GM12878 (cell line): Measurements from ENCODE around the gene CWC25. TPM values are rescaled to one million over a fixed set of nuclear protein-coding genes. Genes with fewer than 3 reads are reported as not detected.

Source experiments
- ATAC-seq: fragments of 200-7000 bp; cut with Tn5 transposase; 3 replicates; pipeline ENCODE4 v1.9.1; 2020; ENCODE audit warnings: mild to moderate bottlenecking, moderate library complexity
- BruUV-seq: library from RNA; stranded (reverse); fragments of 400-500 nt; replicated peaks from 2 replicates; lab custom pipeline; 2021; lab: Mats Ljungman, UMichigan
- CTCF ChIA-PET: fragments of 300-600 bp; sonication (Branson Sonifier 250); formaldehyde crosslinking; extraction: SDS; loops from one replicate; lab custom pipeline; 2021; ENCODE audit warnings: inconsistent platforms; lab: Yijun Ruan, JAX
- POLR2A ChIA-PET: fragments of 350-600 bp; formaldehyde crosslinking; extraction: SDS; loops from one replicate; lab custom pipeline; 2021; ENCODE audit warnings: inconsistent platforms; lab: Charles Lee
- RAD21 ChIA-PET: fragments of 300-600 bp; sonication (Branson Sonifier 250); formaldehyde crosslinking; loops from one replicate; lab custom pipeline; 2023; ENCODE audit warnings: antibody characterized with exemption; ENCODE audit not compliant: unreplicated experiment; lab: Charles Lee
- SMC1A ChIA-PET: fragments of 300-600 bp; sonication (Branson Sonifier 250); formaldehyde crosslinking; loops from one replicate; lab custom pipeline; 2023; ENCODE audit not compliant: unreplicated experiment, uncharacterized antibody; lab: Charles Lee
- DNase-seq: peaks from one replicate; pipeline ENCODE4 v3.0.0-alpha.2; 2011; ENCODE audit warnings: low read depth, low spot score
- FAIRE-seq: peaks from 3 replicates; lab custom pipeline; 2011; peaks lifted over from hg19 to GRCh38; lab: Jason Lieb, UNC
- H2AFZ ChIP-seq: 2 replicates; pipeline ENCODE4 v1.6.0; 2011; ENCODE audit warnings: low read depth, low read length, control low read depth; ENCODE audit not compliant: control insufficient read depth
- H3K27ac ChIP-seq: 2 replicates; pipeline ENCODE4 v1.5.1; 2011; ENCODE audit warnings: control low read depth; ENCODE audit not compliant: control insufficient read depth, insufficient read depth
- H3K27me3 ChIP-seq, 2 experiments: replicated peaks in 1 of 2; 2 replicates each; pipeline versions ENCODE4 v1.6.0 to v1.6.1; 2011; ENCODE audit warnings: low read length in 1 of 2; ENCODE audit not compliant: control insufficient read depth in 2 of 2, insufficient read depth in 2 of 2
- H3K36me3 ChIP-seq, 2 experiments: 2 replicates each; pipeline ENCODE4 v1.5.1; 2011; ENCODE audit warnings: low read length in 1 of 2; ENCODE audit not compliant: control insufficient read depth in 2 of 2, insufficient read depth in 2 of 2
- H3K4me1 ChIP-seq: 2 replicates; pipeline ENCODE4 v1.6.1; 2011; ENCODE audit warnings: mild to moderate bottlenecking, low read length, moderate library complexity, mixed read lengths; ENCODE audit not compliant: control insufficient read depth, insufficient read depth
- H3K4me2 ChIP-seq: 2 replicates; pipeline ENCODE4 v1.6.0; 2011; ENCODE audit warnings: control low read depth; ENCODE audit not compliant: control insufficient read depth, insufficient read depth
- H3K4me3 ChIP-seq: fragments of 200-600 bp; sonication (generic); 2 replicates; pipeline ENCODE4 v1.5.1; 2016
- H3K79me2 ChIP-seq: 2 replicates; pipeline ENCODE4 v1.6.0; 2011; ENCODE audit warnings: low read length; ENCODE audit not compliant: control insufficient read depth, insufficient read depth
- H3K9ac ChIP-seq: 2 replicates; pipeline ENCODE4 v1.8.0; 2011; ENCODE audit warnings: low read length, control low read depth, mixed read lengths; ENCODE audit not compliant: control insufficient read depth, insufficient read depth
- H3K9me3 ChIP-seq: replicated peaks from 3 replicates; pipeline ENCODE4 v1.5.1; 2011; ENCODE audit warnings: mild to moderate bottlenecking, low read length; ENCODE audit not compliant: control insufficient read depth, insufficient read depth
- H4K20me1 ChIP-seq: 2 replicates; pipeline ENCODE4 v1.6.0; 2011; ENCODE audit not compliant: control insufficient read depth, insufficient read depth
- BCL11A ChIP-seq: IDR thresholded peaks from 2 replicates; pipeline ENCODE4 v1.6.1; 2011; ENCODE audit warnings: low read depth, low read length
- BMI1 ChIP-seq: fragments of 450-650 bp; IDR thresholded peaks from 2 replicates; pipeline ENCODE4 v1.6.1; 2016; ENCODE audit warnings: mild to moderate bottlenecking, moderate library complexity, borderline replicate concordance
- CBFB ChIP-seq: IDR thresholded peaks from 2 replicates; pipeline ENCODE4 v1.6.1; 2016; ENCODE audit warnings: antibody characterized with exemption, low read depth
- CHD1 ChIP-seq: IDR thresholded peaks from 2 replicates; pipeline ENCODE4 v1.6.1; 2012; ENCODE audit warnings: low read depth, low read length, improper control_type of control experiment
- EED ChIP-seq: sonication (generic); IDR thresholded peaks from 2 replicates; pipeline ENCODE4 v1.6.1; 2016; ENCODE audit warnings: antibody characterized with exemption, low read depth
- GABPA ChIP-seq: IDR thresholded peaks from 2 replicates; pipeline ENCODE4 v1.6.1; 2014; ENCODE audit warnings: antibody characterized with exemption, low read depth, mild to moderate bottlenecking, inconsistent platforms
- SMAD1 ChIP-seq: fragments of 450-650 bp; IDR thresholded peaks from 2 replicates; pipeline ENCODE4 v1.6.1; 2018; ENCODE audit warnings: mild to moderate bottlenecking, low read depth; ENCODE audit not compliant: partially characterized antibody
- SMARCA5 ChIP-seq: fragments of 450-650 bp; IDR thresholded peaks from 2 replicates; pipeline ENCODE4 v1.6.1; 2017; ENCODE audit warnings: mild to moderate bottlenecking
- SREBF1 ChIP-seq: IDR thresholded peaks from 2 replicates; pipeline ENCODE4 v1.6.1; 2012; ENCODE audit warnings: mild to moderate bottlenecking, low read length
- TBL1XR1 ChIP-seq: IDR thresholded peaks from 2 replicates; pipeline ENCODE4 v1.6.1; 2012; ENCODE audit warnings: low read depth, low read length, improper control_type of control experiment
- ZBED1 ChIP-seq: IDR thresholded peaks from 2 replicates; pipeline ENCODE4 v1.6.1; 2016; ENCODE audit warnings: borderline replicate concordance
- WGBS: methylation state at CpG from one replicate; pipeline ENCODE4 v1.1.6; 2016; ENCODE audit warnings: low lambda C conversion rate; ENCODE audit not compliant: insufficient replicate concordance, insufficient coverage; ENCODE audit errors: missing lambda C conversion rate; 5-methylcytosine and 5-hydroxymethylcytosine counted together
- in situ Hi-C: fragments of 300-500 bp; cut with MboI; formaldehyde crosslinking; loops from 9 replicates; pipeline ENCODE4 v1.14.3; 2018; ENCODE audit warnings: mixed read lengths
- intact Hi-C: fragments of 100-400 bp; cut with micrococcal nuclease; formaldehyde crosslinking; loops from one replicate; pipeline ENCODE4 v1.14.2; 2022; ENCODE audit not compliant: unreplicated experiment
- polyA plus RNA-seq, 11 experiments: library from polyadenylated mRNA; depleted of rRNA in 4 of 11; unstranded in 6 of 11; stranded (reverse) in 5 of 11; fragments of >200 nt; fragmentation: Nextera tagmentation in 4 of 11; fragmentation: Illumina TruSeq in 1 of 11; extraction: Ambion mirVana in 4 of 11; extraction: Trizol in 1 of 11; gene quantifications; 1 replicate in 1 of 11; 2 replicates in 10 of 11; pipeline versions ENCODE4 v1.2.1 to v1.2.3, GENCODE V29; 2011 to 2016; ENCODE audit warnings: inconsistent platforms in 2 of 11, missing spikeins in 2 of 11, low read depth in 1 of 11
- total RNA-seq, 4 experiments: library from RNA; depleted of rRNA in 3 of 4; stranded (reverse); fragments of >200 nt in 3 of 4; fragmentation: Illumina TruSeq in 1 of 4; extraction: Trizol in 1 of 4; gene quantifications; 2 replicates each; pipeline versions ENCODE4 v1.2.1 to v1.2.3, GENCODE V29; 2013 to 2021
- TF ChIP-seq, protein P1 (sequence below): fragments of 150-350 bp; IDR thresholded peaks from 2 replicates; pipeline ENCODE4 v1.6.1; 2014; ENCODE audit warnings: mild to moderate bottlenecking, low read depth, low read length
- TF ChIP-seq, protein P2 (sequence below): fragments of 450-650 bp; IDR thresholded peaks from 2 replicates; pipeline ENCODE4 v1.6.1; 2016; ENCODE audit warnings: mild to moderate bottlenecking

CWC25 gene
- total and polyA plus RNA-seq, 10 of the 15 experiments (the other 5 are each of a cell fraction or from before 2014, with no cell fraction given) = 14.7 to 29.7 (median 22.9) TPM

DNA sequence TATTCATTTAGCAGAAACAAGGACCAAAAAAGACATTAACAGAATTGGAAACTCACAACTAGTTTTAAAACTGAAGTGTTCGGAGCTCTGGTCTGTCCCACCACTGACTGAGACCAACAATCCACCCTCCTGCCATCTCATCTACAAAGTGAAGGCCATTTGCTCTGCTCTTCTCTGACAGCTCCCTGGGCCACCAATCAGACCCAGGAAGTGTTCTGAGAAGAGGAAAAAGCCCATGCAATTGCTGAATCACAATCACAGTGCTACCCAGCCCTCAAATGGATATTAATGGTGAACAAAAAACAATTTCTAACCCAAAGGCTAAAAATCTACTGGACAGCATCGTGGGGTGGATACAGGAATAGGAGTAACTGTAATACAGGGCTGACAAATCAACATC, 26.3 kb upstream of the CWC25 start:
- no peak for ATAC-seq
- BruUV-seq = no TSS peak
- TF ChIP-seq ZBED1 = no peak
- no peak for TF ChIP-seq GABPA
- TF ChIP-seq BMI1 = no peak
- no peak for TF ChIP-seq EED
- TF ChIP-seq TBL1XR1 = no peak
- TF ChIP-seq, protein P1, sequence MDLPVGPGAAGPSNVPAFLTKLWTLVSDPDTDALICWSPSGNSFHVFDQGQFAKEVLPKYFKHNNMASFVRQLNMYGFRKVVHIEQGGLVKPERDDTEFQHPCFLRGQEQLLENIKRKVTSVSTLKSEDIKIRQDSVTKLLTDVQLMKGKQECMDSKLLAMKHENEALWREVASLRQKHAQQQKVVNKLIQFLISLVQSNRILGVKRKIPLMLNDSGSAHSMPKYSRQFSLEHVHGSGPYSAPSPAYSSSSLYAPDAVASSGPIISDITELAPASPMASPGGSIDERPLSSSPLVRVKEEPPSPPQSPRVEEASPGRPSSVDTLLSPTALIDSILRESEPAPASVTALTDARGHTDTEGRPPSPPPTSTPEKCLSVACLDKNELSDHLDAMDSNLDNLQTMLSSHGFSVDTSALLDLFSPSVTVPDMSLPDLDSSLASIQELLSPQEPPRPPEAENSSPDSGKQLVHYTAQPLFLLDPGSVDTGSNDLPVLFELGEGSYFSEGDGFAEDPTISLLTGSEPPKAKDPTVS = no peak
- no peak for TF ChIP-seq CBFB
- TF ChIP-seq SMAD1 = no peak
- no peak for TF ChIP-seq SMARCA5
- TF ChIP-seq SREBF1 = no peak
- no peak for TF ChIP-seq CHD1
- no peak for TF ChIP-seq BCL11A
- TF ChIP-seq, protein P2, sequence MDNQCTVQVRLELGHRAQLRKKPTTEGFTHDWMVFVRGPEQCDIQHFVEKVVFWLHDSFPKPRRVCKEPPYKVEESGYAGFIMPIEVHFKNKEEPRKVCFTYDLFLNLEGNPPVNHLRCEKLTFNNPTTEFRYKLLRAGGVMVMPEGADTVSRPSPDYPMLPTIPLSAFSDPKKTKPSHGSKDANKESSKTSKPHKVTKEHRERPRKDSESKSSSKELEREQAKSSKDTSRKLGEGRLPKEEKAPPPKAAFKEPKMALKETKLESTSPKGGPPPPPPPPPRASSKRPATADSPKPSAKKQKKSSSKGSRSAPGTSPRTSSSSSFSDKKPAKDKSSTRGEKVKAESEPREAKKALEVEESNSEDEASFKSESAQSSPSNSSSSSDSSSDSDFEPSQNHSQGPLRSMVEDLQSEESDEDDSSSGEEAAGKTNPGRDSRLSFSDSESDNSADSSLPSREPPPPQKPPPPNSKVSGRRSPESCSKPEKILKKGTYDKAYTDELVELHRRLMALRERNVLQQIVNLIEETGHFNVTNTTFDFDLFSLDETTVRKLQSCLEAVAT = no peak
- POLR2A ChIA-PET = interaction anchor here (0.9 to 1.7 kb wide), 4 partner anchors 18 to 53 kb away, joined by 3 to 6 read pairs (median 4); partner anchors contain the start of genes CWC25 and LASP1
- Histone ChIP-seq H3K4me1 (peaks cover 14% of the 10 kb centered on the region; the same call in 1 of the 2 replicates), H3K27me3 (no peaks in the 10 kb centered on the region), H3K9me3 (no peaks in the 10 kb centered on the region), H4K20me1 (peaks cover 16% of the 10 kb centered on the region; the same call in 1 of the 2 replicates), H3K4me2 (peak overlapping the region; percentile 94), H3K36me3 (peaks cover 8 to 47% of the 10 kb centered on the region in 2 experiments), H2AFZ (no peak overlapping the region), H3K27ac (no peak overlapping the region), H3K4me3 (peak overlapping the region; percentile 88), H3K9ac (peak overlapping the region; percentile 88), H3K79me2 (peaks cover 36% of the 10 kb centered on the region)
- CTCF ChIA-PET = interaction anchor here (1.4 kb wide), 1 partner anchor 175 kb away, joined by 4 read pairs; no protein-coding TSS in a partner anchor
- SMC1A ChIA-PET = interaction anchor here (1.0 to 4.1 kb wide), 4 partner anchors 16 to 28 kb away, joined by 3 to 18 read pairs (median 5); partner anchors contain the start of genes CWC25 and LASP1
- in situ Hi-C loops = no loop called here
- WGBS = 3% methylated on average over 2 of the region's 2 CpGs
- RAD21 ChIA-PET = interaction anchor here (1.5 to 4.6 kb wide), 2 partner anchors 19 to 302 kb away, joined by 4 to 37 read pairs; partner anchors contain the start of gene LASP1
- intact Hi-C loops = no loop called here
- no peak for FAIRE-seq
- no peak for DNase-seq
